Keratinocyte (primary cell): ENCODE measurements around the gene FLYWCH1. TPM values are rescaled to one million over a fixed set of nuclear protein-coding genes. Genes with fewer than 3 reads are reported as not detected.

Source experiments
- DNase-seq: peaks from one replicate; pipeline ENCODE4 v3.0.0-alpha.2; 2011; ENCODE audit warnings: low read depth, missing footprints, low spot score
- FAIRE-seq: peaks from 2 replicates; lab custom pipeline; 2011; peaks lifted over from hg19 to GRCh38; lab: Jason Lieb, UNC
- H2AFZ ChIP-seq: 2 replicates; pipeline ENCODE4 v1.6.0; 2012; ENCODE audit warnings: low read length, control low read depth, inconsistent platforms; ENCODE audit not compliant: control insufficient read depth
- H3K27ac ChIP-seq: 2 replicates; pipeline ENCODE4 v1.5.1; 2011; ENCODE audit warnings: low read length; ENCODE audit not compliant: control insufficient read depth, insufficient read depth
- H3K27me3 ChIP-seq: 3 replicates; pipeline ENCODE4 v1.6.0; 2011; ENCODE audit warnings: low read length; ENCODE audit not compliant: control insufficient read depth, insufficient read depth; ENCODE audit errors: extremely low read depth
- H3K36me3 ChIP-seq, 2 experiments: 2 replicates in 1 of 2; 3 replicates in 1 of 2; pipeline ENCODE4 v1.5.1; 2011; ENCODE audit warnings: low read length in 2 of 2, mild to moderate bottlenecking in 1 of 2; ENCODE audit not compliant: control insufficient read depth in 2 of 2, insufficient read depth in 2 of 2; ENCODE audit errors: extremely low read depth in 1 of 2
- H3K4me1 ChIP-seq: 3 replicates; pipeline ENCODE4 v1.5.1; 2011; ENCODE audit warnings: low read length; ENCODE audit not compliant: control insufficient read depth, insufficient read depth; ENCODE audit errors: extremely low read depth
- H3K4me2 ChIP-seq: 3 replicates; pipeline ENCODE4 v1.6.0; 2011; ENCODE audit warnings: low read depth, low read length; ENCODE audit not compliant: control insufficient read depth, insufficient read depth; ENCODE audit errors: extremely low read depth
- H3K4me3 ChIP-seq, 3 experiments: fragments of 200-600 bp in 1 of 3; sonication (generic) in 1 of 3; 2 replicates in 2 of 3; 3 replicates in 1 of 3; pipeline ENCODE4 v1.5.1; 2011 to 2016; ENCODE audit warnings: low read length in 3 of 3, mild to moderate bottlenecking in 3 of 3, control low read depth in 2 of 3, inconsistent platforms in 1 of 3, low read depth in 1 of 3, mixed read lengths in 1 of 3, mixed run types in 1 of 3, moderate library complexity in 1 of 3; ENCODE audit not compliant: control insufficient read depth in 2 of 3, insufficient read depth in 2 of 3; ENCODE audit errors: extremely low read depth in 1 of 3
- H3K79me2 ChIP-seq: 2 replicates; pipeline ENCODE4 v1.6.0; 2012; ENCODE audit warnings: low read length; ENCODE audit not compliant: control insufficient read depth, insufficient read depth
- H3K9ac ChIP-seq: 3 replicates; pipeline ENCODE4 v1.6.0; 2011; ENCODE audit warnings: low read length; ENCODE audit not compliant: control insufficient read depth, insufficient read depth; ENCODE audit errors: extremely low read depth
- H3K9me1 ChIP-seq: 3 replicates; pipeline ENCODE4 v1.6.0; 2011; ENCODE audit warnings: low read length; ENCODE audit not compliant: control insufficient read depth, insufficient read depth; ENCODE audit errors: extremely low read depth
- H3K9me3 ChIP-seq: 2 replicates; pipeline ENCODE4 v1.5.1; 2012; ENCODE audit warnings: low read depth, low read length; ENCODE audit not compliant: control insufficient read depth
- H4K20me1 ChIP-seq: 3 replicates; pipeline ENCODE4 v1.6.0; 2011; ENCODE audit warnings: low read length; ENCODE audit not compliant: control insufficient read depth, insufficient read depth; ENCODE audit errors: extremely low read depth
- CTCF ChIP-seq, 3 experiments: IDR thresholded peaks in 1 of 3; conservative IDR thresholded peaks in 1 of 3; optimal IDR thresholded peaks in 1 of 3; 2 replicates in 2 of 3; 3 replicates in 1 of 3; pipeline versions ENCODE3 to v1.5.1; 2011; ENCODE audit warnings: low read length in 3 of 3, mild to moderate bottlenecking in 3 of 3, moderate library complexity in 2 of 3, control low read depth in 1 of 3, inconsistent platforms in 1 of 3; ENCODE audit not compliant: insufficient read depth in 2 of 3; ENCODE audit errors: extremely low read depth in 1 of 3
- EZH2 ChIP-seq: IDR thresholded peaks from one replicate; pipeline ENCODE4 v1.6.1; 2012; ENCODE audit warnings: inconsistent platforms, mild to moderate bottlenecking, low read length, moderate library complexity
- dilution Hi-C: fragments of 300-500 bp; cut with MboI; formaldehyde crosslinking; loops from one replicate; pipeline ENCODE4 v1.7.0; 2020; ENCODE audit warnings: low sequenced_read_pairs; ENCODE audit not compliant: extremely low pct_ligation_motif_present
- polyA plus RNA-seq, 5 experiments: library from polyadenylated mRNA; depleted of rRNA in 3 of 5; stranded (reverse) in 3 of 5; stranded (forward) in 1 of 5; unstranded in 1 of 5; fragments of >200 nt; gene quantifications; 1 replicate in 1 of 5; 2 replicates in 3 of 5; 3 replicates in 1 of 5; pipeline versions ENCODE4 v1.2.1 to v1.2.3, GENCODE V29; 2011 to 2012; ENCODE audit warnings: missing spikeins in 2 of 5, low read depth in 1 of 5, low replicate concordance in 1 of 5

Gene FLYWCH1
- polyA plus RNA-seq, 1 donor (not counting 4 experiments of a cell fraction or from before 2014, with no cell fraction given) = 16.2 TPM

GRCh38 chr16:2897110-2897509 lies 14.6 kb upstream of the FLYWCH1 start:
- Histone ChIP-seq H3K9ac (no peak overlapping the region), H3K4me1 (no peaks in the 10 kb centered on the region), H2AFZ (no peak overlapping the region), H3K79me2 (no peaks in the 10 kb centered on the region), H3K9me1 (no peaks in the 10 kb centered on the region), H3K36me3 (peaks cover 7 to 8% of the 10 kb centered on the region in 2 experiments), H3K4me2 (no peak overlapping the region), H3K9me3 (no peaks in the 10 kb centered on the region), H4K20me1 (no peaks in the 10 kb centered on the region), H3K4me3 (no peak overlapping the region), H3K27ac (no peak overlapping the region), H3K27me3 (no peaks in the 10 kb centered on the region)
- DNase-seq (no peak), FAIRE-seq (no peak)
- dilution Hi-C loops = no loop called here
- TF ChIP-seq CTCF (optimal IDR thresholded peaks at IDR 0.05 in 1 of 3, IDR thresholded peaks at IDR 0.05 in 1 of 3, conservative IDR thresholded peaks at IDR 0.05 in 1 of 3; ENCODE audit: extremely low read depth in 1 of 3, insufficient read depth in 2 of 3, low read length in 3 of 3) (no peak), EZH2 (no peak)

GRCh38 chr16:2898831-2899563 lies 12.7 kb upstream of the FLYWCH1 start:
- Histone ChIP-seq H3K9me1 (no peaks in the 10 kb centered on the region), H3K27ac (no peak overlapping the region), H4K20me1 (no peaks in the 10 kb centered on the region), H3K9me3 (no peaks in the 10 kb centered on the region), H3K4me3 (no peak overlapping the region), H3K4me1 (peaks cover 3% of the 10 kb centered on the region), H3K9ac (no peak overlapping the region), H2AFZ (no peak overlapping the region), H3K36me3 (peaks cover 7 to 8% of the 10 kb centered on the region in 2 experiments), H3K27me3 (no peaks in the 10 kb centered on the region), H3K79me2 (no peaks in the 10 kb centered on the region), H3K4me2 (no peak overlapping the region)
- dilution Hi-C loops = no loop called here
- TF ChIP-seq CTCF (optimal IDR thresholded peaks at IDR 0.05 in 1 of 3, IDR thresholded peaks at IDR 0.05 in 1 of 3, conservative IDR thresholded peaks at IDR 0.05 in 1 of 3; ENCODE audit: extremely low read depth in 1 of 3, insufficient read depth in 2 of 3, low read length in 3 of 3) (no peak), EZH2 (no peak)
- no peak for FAIRE-seq
- DNase-seq = no peak
